NCI-H1092 (cell line): Measurements from ENCODE around the gene ORC5.

ENCODE experiments used
- DNase-seq: peaks from one replicate; lab custom pipeline; 2025; lab: John Stamatoyannopoulos, UW

ORC5 gene

DNA sequence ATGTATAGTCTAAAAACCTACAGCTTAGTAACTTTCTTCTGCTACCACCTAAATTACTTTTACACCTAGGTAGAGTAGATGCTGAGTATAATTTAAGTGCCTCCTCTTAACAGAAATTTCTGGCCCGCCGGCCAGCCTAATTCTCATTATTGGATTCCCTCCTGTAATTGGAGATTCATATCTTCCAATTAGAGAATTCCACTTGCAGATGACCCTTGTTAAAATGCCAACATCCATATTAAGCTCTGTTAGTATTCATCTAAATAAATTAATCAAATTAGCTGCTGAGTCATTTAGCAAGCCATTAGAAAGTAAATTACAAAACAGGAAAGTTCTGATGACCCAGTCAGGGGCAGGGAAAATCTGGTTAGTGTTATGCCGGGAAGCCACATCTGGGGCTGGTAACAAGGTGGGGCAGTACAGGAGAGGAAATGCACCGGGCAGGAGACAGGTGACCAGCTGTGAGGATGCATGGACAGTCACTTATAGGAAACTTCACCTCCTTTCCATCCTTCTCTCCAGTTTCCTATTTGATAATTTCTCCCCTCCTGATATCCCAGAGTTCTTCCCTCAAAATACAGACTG is 82.8 kb downstream of the ORC5 start:
- DNase-seq: no peak

DNA sequence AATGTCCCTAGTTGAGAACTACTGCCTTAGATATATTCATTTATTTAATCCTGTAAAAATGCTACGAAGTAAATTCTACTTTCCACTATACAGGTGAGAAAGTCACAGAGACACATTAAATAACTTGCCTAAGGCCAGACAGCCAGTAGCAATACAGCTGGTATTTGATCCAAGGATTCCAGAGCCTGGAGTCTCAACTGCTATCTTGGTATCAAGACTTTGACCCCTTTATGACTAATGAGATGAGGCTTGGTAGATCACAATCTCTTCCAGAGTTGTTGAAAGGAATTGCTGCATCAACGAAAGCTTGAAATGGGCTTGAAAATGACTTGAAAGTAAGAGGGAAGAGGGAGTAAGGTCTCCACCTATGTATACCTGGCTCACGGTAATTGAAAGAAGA is 83.3 kb downstream of the ORC5 start:
- no peak for DNase-seq

DNA sequence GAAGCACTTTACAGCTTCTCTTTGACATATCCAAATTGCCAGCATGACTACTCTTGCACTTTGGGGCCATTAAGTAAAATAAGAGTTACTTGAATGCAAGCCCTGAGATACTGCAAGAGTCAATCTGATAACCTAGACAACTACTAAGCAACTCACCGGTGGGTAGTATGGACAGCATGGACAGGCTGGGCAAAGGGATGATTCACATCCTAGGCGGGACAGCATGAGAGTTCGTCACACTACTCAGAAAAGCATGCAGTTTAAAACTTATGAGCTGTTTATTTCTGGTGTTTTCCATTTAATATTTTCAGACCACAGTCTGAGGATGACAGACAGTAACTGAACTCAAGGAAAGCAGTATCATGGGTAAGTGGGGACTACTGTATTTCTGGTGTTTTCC is 84.0 kb downstream of the ORC5 start:
- DNase-seq: no peak

- DNase-seq: no peak
These were observed 94.0 kb downstream of the ORC5 start for GRCh38 chr7:104113788-104114187.

DNA sequence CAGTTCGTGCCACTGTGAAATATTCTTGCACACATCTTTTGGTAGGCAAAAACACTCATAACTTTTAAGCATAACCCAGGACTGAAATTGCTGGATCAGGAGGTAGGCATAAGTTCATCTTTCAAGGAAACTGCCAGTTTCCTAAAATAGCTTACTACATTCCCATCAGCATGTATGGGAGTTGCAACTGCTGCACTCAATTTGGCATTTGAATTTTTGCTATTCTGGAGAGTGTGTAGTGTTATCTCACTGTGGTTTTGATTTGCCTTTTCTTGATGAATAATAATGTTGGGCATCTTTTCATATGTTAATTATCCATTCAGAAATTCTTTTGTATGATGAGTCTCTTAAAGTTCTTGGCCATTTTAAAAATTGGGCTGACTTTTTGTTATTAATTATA is 95.2 kb downstream of the ORC5 start:
- DNase-seq: no peak

- no peak for DNase-seq
These were observed 96.5 kb downstream of the ORC5 start for GRCh38 chr7:104111271-104111670.

GRCh38 chr7:104106108-104106905 is 101.5 kb downstream of the ORC5 start:
- peak; percentile 17 for DNase-seq

DNA sequence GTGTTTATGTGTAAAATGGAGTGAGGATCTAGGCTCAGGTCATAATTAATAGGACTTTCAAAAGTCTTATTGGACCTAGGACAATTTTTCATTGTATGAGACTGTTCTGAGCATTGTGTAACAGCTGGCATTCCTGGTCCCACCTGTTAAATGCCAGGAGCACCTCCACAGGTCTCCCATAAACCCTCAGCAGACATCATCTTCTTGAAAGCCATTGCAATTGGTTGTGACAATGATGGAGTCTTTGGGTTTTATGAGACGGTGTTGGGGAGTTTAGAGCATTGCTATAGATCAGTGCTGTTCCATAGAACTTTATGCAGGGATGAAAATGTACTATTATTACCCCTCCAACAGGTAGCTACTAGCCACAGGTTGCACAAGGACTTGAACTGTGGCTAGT is 108.9 kb downstream of the ORC5 start:
- DNase-seq: no peak

GRCh38 chr7:104096683-104097082 is 111.1 kb downstream of the ORC5 start:
- DNase-seq: peak; percentile 2

DNA sequence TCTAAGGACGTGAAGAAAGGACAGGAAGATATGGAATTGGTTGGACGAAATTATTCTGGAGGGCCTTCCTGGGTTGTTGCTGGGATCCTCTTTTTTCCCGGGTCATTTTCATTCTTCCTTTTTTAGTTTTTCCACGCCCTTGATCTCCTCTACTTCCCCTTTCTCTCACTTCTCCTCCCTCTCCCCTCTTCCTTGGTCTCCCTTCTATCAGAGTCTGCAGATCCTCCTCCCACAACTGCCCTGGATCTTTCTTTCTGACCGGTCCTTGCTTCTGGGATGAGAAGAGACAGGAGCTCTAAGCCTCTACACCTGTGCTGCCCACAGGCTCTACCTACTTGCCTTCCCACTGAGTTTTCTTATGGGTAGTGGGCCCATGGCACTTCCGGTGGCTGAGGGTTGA is 114.7 kb downstream of the ORC5 start:
- DNase-seq: no peak

DNA sequence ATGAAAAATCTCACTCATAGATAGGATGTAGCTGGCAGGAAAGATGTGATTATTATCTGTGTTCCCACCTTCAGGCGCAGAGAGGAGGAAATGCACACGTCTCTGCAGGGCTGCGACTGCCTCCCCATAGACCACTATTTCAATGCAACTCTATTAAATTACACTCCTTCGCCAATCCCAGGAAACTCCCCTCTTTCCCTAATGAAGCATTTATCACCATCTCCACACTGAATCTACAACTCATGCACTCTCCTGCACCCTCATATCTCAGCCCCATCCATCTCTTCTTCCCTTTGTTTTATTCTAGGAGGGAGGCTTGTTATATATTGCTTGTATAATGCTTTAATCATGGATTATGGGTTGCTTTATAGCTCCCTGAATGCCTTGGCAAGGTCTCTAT is 116.6 kb downstream of the ORC5 start:
- no peak for DNase-seq

GRCh38 chr7:104089612-104090011 is 118.2 kb downstream of the ORC5 start:
- peak; percentile 32 for DNase-seq

DNA sequence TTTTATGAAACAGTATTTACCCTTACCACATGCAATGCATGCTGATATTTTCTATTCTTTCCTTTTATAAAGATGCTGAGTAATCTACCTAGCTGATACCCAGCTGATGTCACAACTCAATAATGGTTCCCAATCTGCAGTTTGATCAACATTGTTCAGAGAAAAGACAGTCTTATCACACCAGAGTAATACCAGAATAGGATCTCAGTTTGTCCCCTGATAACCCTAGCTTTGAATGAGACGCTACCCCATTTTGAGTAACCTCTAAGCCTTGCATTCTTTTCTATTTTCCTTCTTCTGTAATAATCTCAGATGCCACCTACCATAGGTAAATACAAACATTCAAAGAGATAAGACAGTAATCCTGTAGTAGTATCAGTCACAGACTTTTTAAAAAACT is 118.8 kb downstream of the ORC5 start:
- DNase-seq: no peak
